Mesendoderm (in vitro differentiated cells): ENCODE measurements around the gene AGAP1.

Experiments
- DNase-seq: peaks from one replicate; pipeline ENCODE4 v3.0.0; 2013
- H2AK5ac ChIP-seq: 2 replicates; pipeline ENCODE4 v1.6.1; 2013; ENCODE audit warnings: low read length, inconsistent platforms
- H2BK120ac ChIP-seq: 2 replicates; pipeline ENCODE4 v1.6.1; 2013; ENCODE audit warnings: low read depth, mild to moderate bottlenecking, low read length, moderate library complexity, mixed read lengths
- H2BK15ac ChIP-seq: replicated peaks from 2 replicates; pipeline ENCODE4 v1.6.1; 2013; ENCODE audit warnings: low read depth, mild to moderate bottlenecking, moderate library complexity
- H2BK5ac ChIP-seq: 2 replicates; pipeline ENCODE4 v1.6.1; 2013; ENCODE audit warnings: low read length, inconsistent platforms
- H3K18ac ChIP-seq: 2 replicates; pipeline ENCODE4 v1.6.1; 2013; ENCODE audit warnings: mild to moderate bottlenecking, low read length, mixed read lengths
- H3K23ac ChIP-seq: one replicate; pipeline ENCODE4 v1.6.1; 2013; ENCODE audit warnings: low read length
- H3K27ac ChIP-seq: 2 replicates; pipeline ENCODE4 v1.5.1; 2013; ENCODE audit warnings: low read depth, mild to moderate bottlenecking, inconsistent platforms, low read length, moderate library complexity
- H3K27me3 ChIP-seq: 2 replicates; pipeline ENCODE4 v1.6.1; 2013; ENCODE audit warnings: low read length, control low read depth, mild to moderate bottlenecking, inconsistent platforms; ENCODE audit not compliant: insufficient read depth, poor library complexity
- H3K36me3 ChIP-seq: 2 replicates; pipeline ENCODE4 v1.6.1; 2013; ENCODE audit warnings: low read length, inconsistent platforms; ENCODE audit not compliant: control insufficient read depth, insufficient read depth
- H3K4ac ChIP-seq: one replicate; pipeline ENCODE4 v1.6.1; 2013; ENCODE audit warnings: low read depth, mild to moderate bottlenecking, low read length, moderate library complexity
- H3K4me1 ChIP-seq: 2 replicates; pipeline ENCODE4 v1.6.1; 2013; ENCODE audit warnings: low read depth, low read length, inconsistent platforms; ENCODE audit not compliant: control insufficient read depth
- H3K4me2 ChIP-seq: 2 replicates; pipeline ENCODE4 v1.6.1; 2013; ENCODE audit warnings: low read length
- H3K4me3 ChIP-seq: 2 replicates; pipeline ENCODE4 v1.5.1; 2013; ENCODE audit warnings: mild to moderate bottlenecking, low read length
- H3K56ac ChIP-seq: one replicate; pipeline ENCODE4 v1.6.1; 2013; ENCODE audit warnings: low read length
- H3K79me1 ChIP-seq: 2 replicates; pipeline ENCODE4 v1.6.1; 2013; ENCODE audit warnings: low read length, inconsistent platforms
- H3K79me2 ChIP-seq: 2 replicates; pipeline ENCODE4 v1.6.1; 2013; ENCODE audit warnings: mild to moderate bottlenecking, low read length; ENCODE audit not compliant: control insufficient read depth, insufficient read depth
- H3K9ac ChIP-seq: 2 replicates; pipeline ENCODE4 v1.6.1; 2013; ENCODE audit warnings: low read length, inconsistent platforms
- H4K5ac ChIP-seq: one replicate; pipeline ENCODE4 v1.6.1; 2013; ENCODE audit warnings: low read length
- H4K8ac ChIP-seq: one replicate; pipeline ENCODE4 v1.6.1; 2013; ENCODE audit warnings: low read depth, mild to moderate bottlenecking, control low read depth, low read length, moderate library complexity
- WGBS: extraction: QIAGEN DNeasy Blood & Tissue Kit; methylation state at CpG from one replicate; pipeline ENCODE4 v1.1.7; 2013; ENCODE audit warnings: low lambda C conversion rate, missing lambda C conversion rate; ENCODE audit not compliant: insufficient coverage; ENCODE audit errors: extremely low coverage; 5-methylcytosine and 5-hydroxymethylcytosine counted together

The AGAP1 gene

DNA sequence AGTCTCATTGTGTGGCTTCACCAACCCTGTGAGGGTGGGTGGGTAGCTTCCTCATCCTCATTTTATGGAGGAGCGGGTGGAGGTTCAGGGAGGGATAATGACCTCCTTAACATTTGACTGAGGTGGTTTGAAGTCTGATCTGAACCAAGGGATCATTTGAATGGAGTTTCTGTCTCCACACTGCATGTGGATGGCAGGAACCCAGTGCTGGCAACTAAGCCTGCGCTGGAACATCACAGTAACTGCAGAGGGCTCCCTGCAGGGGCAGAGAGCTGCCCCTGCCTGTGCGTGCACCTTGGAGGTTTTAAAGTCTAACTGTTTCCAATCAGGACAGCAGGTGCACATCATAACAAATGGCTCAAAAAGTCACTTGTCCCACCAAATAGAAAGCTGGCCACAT lies 3.3 kb downstream of the AGAP1 start:
- H3K4me2 ChIP-seq = no peak overlapping the region
- no peaks in the 10 kb centered on the region for H3K36me3 ChIP-seq
- no peak overlapping the region for H3K18ac ChIP-seq
- peaks cover 63% of the 10 kb centered on the region for H3K79me2 ChIP-seq
- no peak overlapping the region for H2BK120ac ChIP-seq
- no peak overlapping the region for H3K4me3 ChIP-seq
- H2BK15ac ChIP-seq = no peak overlapping the region
- H3K27ac ChIP-seq = no peak overlapping the region
- no peaks in the 10 kb centered on the region for H3K27me3 ChIP-seq
- no peak overlapping the region for H3K23ac ChIP-seq
- H3K9ac ChIP-seq = no peak overlapping the region
- peaks cover 6% of the 10 kb centered on the region for H3K4me1 ChIP-seq
- no peak overlapping the region for H4K5ac ChIP-seq
- no CpG with 5 or more reads among the region's 3 CpGs for WGBS
- no peak overlapping the region for H2BK5ac ChIP-seq
- peaks cover 23% of the 10 kb centered on the region for H3K79me1 ChIP-seq
- DNase-seq = no peak
- no peak overlapping the region for H3K56ac ChIP-seq
- H3K4ac ChIP-seq = no peak overlapping the region
- no peak overlapping the region for H2AK5ac ChIP-seq
- no peak overlapping the region for H4K8ac ChIP-seq

DNA sequence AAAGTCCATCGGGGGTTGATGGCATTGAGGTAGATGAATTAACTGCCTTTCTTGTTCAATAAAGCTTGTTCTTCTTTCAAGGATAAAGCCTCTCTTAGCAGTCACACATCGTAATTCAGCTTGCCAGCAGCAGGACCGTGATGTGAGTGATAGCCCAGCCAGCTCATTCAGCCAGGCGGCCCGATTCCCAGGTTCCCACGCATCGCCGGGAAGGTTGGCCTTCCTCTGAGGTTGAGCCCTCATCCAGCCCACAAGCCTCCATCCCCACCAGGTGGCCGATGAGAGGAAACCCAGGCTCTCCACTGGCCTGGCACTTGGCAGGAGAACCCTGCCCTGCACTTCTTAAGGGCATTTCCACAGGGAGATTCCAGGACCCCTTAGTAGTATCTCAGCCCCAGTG lies 4.7 kb downstream of the AGAP1 start:
- peaks cover 5% of the 10 kb centered on the region for H3K4me1 ChIP-seq
- DNase-seq = peak; percentile 59

DNA sequence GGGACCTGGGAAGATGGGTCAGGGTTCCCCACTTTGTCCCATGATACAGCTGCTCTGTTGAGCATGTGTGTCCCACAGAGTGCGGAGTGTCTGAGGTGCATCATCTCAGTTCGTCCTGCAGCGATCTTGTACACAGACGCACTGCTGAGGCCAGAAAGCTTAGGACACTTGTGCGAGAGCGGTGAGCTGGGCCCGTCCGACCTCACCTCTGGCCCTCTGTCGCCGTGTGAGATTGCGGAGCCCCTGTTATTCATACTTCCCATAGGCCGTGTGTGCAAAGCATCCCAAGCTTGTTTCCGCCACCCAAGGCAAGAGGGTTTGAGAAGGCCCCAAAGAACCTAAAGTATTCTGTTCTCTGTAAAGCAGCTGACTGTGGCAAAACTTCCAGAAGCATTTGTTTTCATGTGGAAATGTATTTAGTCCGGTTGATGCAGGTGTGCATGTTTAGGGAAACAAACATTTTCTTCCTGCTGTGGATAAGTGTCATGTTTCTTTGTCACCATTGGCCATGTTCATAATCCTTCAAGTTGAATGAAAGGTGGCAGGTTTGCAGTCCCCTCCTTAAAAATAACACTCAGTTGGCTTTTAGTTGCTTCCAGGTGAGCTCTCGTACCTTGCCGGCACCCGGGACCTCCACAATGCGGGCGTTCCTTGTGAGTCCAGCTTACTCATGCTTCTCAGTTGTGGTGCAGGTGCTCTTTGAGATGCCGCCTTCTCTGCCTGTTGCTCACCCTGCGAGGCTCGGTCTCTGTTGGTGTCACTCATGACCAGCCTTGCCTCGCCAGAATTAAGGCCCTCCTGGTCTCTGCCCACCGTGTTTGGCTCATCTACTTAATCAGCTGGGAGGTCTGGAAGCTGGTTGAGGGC lies 5.3 kb downstream of the AGAP1 start:
- Histone ChIP-seq H2BK5ac (no peak overlapping the region), H3K79me1 (peaks cover 23% of the 10 kb centered on the region), H3K18ac (no peak overlapping the region), H3K4ac (no peak overlapping the region), H3K4me2 (no peak overlapping the region), H4K5ac (no peak overlapping the region), H3K4me1 (peaks cover 5% of the 10 kb centered on the region), H3K27me3 (no peaks in the 10 kb centered on the region), H2BK15ac (no peak overlapping the region), H3K9ac (no peak overlapping the region), H3K4me3 (no peak overlapping the region), H2AK5ac (no peak overlapping the region), H4K8ac (no peak overlapping the region), H3K23ac (no peak overlapping the region), H3K79me2 (peaks cover 77% of the 10 kb centered on the region), H3K27ac (no peak overlapping the region), H2BK120ac (no peak overlapping the region), H3K36me3 (no peaks in the 10 kb centered on the region), H3K56ac (no peak overlapping the region)
- WGBS = no CpG with 5 or more reads among the region's 24 CpGs
- DNase-seq = no peak

More for the DNA sequence above, 4.7 kb downstream of the AGAP1 start:
- no peak overlapping the region for H4K8ac ChIP-seq
- no peak overlapping the region for H3K4me2 ChIP-seq
- no peak overlapping the region for H3K9ac ChIP-seq
- H3K18ac ChIP-seq = no peak overlapping the region
- H3K36me3 ChIP-seq = no peaks in the 10 kb centered on the region
- H2BK15ac ChIP-seq = no peak overlapping the region
- H3K23ac ChIP-seq = no peak overlapping the region
- H3K4ac ChIP-seq = no peak overlapping the region
- no peak overlapping the region for H4K5ac ChIP-seq
- no CpG with 5 or more reads among the region's 9 CpGs for WGBS
- H2BK5ac ChIP-seq = no peak overlapping the region
- H3K27ac ChIP-seq = no peak overlapping the region
- peaks cover 71% of the 10 kb centered on the region for H3K79me2 ChIP-seq
- no peak overlapping the region for H3K56ac ChIP-seq
- H3K79me1 ChIP-seq = peaks cover 23% of the 10 kb centered on the region
- H2BK120ac ChIP-seq = no peak overlapping the region
- no peaks in the 10 kb centered on the region for H3K27me3 ChIP-seq
- no peak overlapping the region for H3K4me3 ChIP-seq
- H2AK5ac ChIP-seq = no peak overlapping the region

DNA sequence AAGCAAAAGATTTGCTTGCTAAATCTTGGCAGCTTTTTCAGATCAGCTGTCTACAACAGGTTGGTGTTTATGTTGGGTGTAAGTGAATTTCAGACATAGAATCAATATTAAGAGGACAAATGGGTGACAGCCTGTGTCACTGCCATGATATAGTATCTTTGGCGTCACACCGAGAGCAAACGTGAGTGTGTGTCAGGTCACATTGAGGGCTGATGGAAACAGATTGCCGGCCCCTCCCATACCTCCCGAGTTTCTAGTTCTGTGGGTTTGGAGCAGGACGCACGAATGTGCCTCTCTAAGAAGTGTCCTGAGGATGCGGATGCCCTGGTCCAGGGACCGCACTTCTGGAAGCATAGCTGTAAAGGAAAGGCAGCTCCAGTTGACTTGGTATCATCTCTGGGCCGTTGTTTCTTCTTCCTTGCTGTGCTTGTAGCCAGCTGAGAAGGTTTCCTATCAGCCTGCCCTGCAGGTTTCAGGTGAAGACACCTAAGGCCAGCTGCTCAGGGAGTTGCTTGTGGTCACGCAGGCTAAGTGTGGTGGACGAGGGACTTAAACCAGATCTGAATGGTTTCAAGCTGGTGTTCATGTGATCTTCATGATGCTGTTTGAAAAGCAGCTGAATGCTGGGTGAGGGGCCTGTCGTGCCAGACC lies 6.4 kb downstream of the AGAP1 start:
- H2BK5ac ChIP-seq = no peak overlapping the region
- H2BK120ac ChIP-seq = no peak overlapping the region
- no peak overlapping the region for H3K23ac ChIP-seq
- H3K36me3 ChIP-seq = no peaks in the 10 kb centered on the region
- no peak overlapping the region for H3K4me3 ChIP-seq
- DNase-seq = no peak
- H4K5ac ChIP-seq = no peak overlapping the region
- H3K4me1 ChIP-seq = peaks cover 10% of the 10 kb centered on the region
- peaks cover 27% of the 10 kb centered on the region for H3K79me1 ChIP-seq
- H3K27ac ChIP-seq = no peak overlapping the region
- H3K79me2 ChIP-seq = peaks cover 79% of the 10 kb centered on the region
- no peak overlapping the region for H3K4ac ChIP-seq
- no peaks in the 10 kb centered on the region for H3K27me3 ChIP-seq
- no peak overlapping the region for H3K56ac ChIP-seq
- H3K18ac ChIP-seq = no peak overlapping the region
- H2BK15ac ChIP-seq = no peak overlapping the region
- H2AK5ac ChIP-seq = no peak overlapping the region
- H3K9ac ChIP-seq = no peak overlapping the region
- no peak overlapping the region for H3K4me2 ChIP-seq
- no peak overlapping the region for H4K8ac ChIP-seq
- WGBS = no CpG with 5 or more reads among the region's 13 CpGs

DNA sequence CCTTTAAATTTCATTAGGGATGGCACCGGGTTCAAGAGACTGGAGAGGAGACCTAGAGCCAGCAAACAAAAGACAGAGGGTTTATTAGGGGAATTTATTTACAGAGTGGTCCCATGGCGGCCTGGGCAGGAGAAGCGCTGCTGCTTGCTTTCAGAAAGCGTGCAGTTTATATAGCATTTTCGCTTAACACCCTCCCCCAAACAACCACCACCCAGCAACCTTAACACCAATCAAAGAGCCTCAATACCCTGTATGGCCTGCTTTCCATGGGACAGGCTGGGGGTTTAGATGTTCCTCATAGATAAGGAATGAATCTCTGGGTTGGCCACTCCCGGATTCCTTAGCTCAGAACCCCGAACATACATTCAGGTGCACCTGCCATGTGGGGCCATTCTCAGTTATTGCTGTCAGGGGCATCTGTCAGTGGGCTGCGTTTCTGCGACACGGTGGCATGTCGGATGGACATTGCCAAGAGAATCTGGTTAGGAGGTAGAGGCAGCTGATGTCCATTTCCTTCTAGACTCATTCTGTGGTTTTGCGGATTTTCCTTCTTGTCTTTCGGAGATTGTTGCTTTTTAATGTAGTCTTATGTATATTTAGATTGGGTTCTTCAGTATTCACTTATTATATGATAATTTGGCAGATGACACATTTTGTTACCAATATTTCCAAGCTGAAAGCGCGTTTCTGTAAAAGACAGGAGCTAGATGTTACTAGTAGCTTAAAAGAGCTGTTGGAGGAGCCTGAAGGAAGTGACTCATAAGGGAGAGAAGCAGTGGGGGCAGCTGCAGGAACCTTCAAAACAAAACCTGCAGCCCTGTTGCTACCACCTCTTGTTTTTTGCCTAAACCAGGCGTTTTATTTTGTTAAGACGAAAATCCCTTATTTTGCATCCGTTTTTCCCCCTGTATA lies 7.2 kb downstream of the AGAP1 start:
- Histone ChIP-seq H3K4ac (no peak overlapping the region), H4K8ac (no peak overlapping the region), H3K4me2 (no peak overlapping the region), H3K27ac (no peak overlapping the region), H2BK120ac (no peak overlapping the region), H3K9ac (peak overlapping the region; percentile 12), H3K23ac (no peak overlapping the region), H3K18ac (no peak overlapping the region), H3K56ac (peak overlapping the region; percentile 4), H3K79me2 (peaks cover 76% of the 10 kb centered on the region), H3K79me1 (peaks cover 23% of the 10 kb centered on the region), H3K4me3 (no peak overlapping the region), H4K5ac (no peak overlapping the region), H2AK5ac (no peak overlapping the region), H3K36me3 (no peaks in the 10 kb centered on the region), H3K27me3 (no peaks in the 10 kb centered on the region), H2BK5ac (no peak overlapping the region), H2BK15ac (no peak overlapping the region), H3K4me1 (peaks cover 10% of the 10 kb centered on the region)
- no CpG with 5 or more reads among the region's 18 CpGs for WGBS
- DNase-seq = peak; percentile 81
